Measurements from ENCODE around the gene PLD1.
A peak's percentile ranks its signal among the peaks of the same experiment; 100 is the strongest.
"Not testable (repeated sequence)": the region's sequence is repeated elsewhere in the genome, so short reads cannot be mapped to it uniquely, and the experiment has no call there.

Gene PLD1, protein sequence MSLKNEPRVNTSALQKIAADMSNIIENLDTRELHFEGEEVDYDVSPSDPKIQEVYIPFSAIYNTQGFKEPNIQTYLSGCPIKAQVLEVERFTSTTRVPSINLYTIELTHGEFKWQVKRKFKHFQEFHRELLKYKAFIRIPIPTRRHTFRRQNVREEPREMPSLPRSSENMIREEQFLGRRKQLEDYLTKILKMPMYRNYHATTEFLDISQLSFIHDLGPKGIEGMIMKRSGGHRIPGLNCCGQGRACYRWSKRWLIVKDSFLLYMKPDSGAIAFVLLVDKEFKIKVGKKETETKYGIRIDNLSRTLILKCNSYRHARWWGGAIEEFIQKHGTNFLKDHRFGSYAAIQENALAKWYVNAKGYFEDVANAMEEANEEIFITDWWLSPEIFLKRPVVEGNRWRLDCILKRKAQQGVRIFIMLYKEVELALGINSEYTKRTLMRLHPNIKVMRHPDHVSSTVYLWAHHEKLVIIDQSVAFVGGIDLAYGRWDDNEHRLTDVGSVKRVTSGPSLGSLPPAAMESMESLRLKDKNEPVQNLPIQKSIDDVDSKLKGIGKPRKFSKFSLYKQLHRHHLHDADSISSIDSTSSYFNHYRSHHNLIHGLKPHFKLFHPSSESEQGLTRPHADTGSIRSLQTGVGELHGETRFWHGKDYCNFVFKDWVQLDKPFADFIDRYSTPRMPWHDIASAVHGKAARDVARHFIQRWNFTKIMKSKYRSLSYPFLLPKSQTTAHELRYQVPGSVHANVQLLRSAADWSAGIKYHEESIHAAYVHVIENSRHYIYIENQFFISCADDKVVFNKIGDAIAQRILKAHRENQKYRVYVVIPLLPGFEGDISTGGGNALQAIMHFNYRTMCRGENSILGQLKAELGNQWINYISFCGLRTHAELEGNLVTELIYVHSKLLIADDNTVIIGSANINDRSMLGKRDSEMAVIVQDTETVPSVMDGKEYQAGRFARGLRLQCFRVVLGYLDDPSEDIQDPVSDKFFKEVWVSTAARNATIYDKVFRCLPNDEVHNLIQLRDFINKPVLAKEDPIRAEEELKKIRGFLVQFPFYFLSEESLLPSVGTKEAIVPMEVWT

DNA sequence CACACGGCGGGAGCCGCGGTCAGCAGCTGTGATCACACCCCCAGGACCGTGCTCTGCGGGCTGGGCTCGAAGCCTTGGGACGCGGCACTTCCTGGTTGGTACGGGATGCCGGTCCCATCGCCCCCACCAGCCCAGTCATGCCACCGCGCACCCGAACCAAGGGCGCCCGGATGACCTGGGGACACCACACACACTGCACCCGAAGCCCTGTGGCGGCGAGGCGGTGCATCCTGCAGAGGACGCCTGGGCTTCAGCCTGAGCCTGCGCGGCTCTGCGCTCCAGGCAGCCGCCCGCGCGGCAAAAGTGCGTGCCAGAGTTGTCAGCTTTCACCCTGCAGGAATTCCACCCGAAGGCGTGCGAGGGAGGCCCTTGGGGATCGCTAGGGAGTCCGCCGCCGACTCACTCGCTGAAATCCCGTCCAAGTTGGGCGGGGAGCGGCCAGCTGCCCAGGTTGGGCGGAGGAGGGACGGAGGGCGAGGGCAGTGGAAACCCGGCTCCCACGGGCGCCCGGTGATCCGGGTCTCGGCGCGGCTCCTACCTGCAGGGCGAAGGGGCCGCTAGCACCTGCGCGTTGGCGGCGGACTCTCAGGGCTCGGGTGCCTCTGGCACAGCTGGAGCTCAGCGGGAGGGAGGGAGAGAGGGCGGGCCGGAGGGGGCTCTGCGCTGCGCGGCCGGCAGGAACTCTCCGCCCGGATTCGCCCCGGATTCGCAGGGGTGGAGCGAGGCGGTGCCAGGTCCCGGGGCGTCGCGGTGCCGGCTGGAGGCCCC, at the start of gene PLD1:
TSS of gene PLD1 (minus strand) at position 623 of the 768 bp plus-strand sequence. CDS start 72,432 bp downstream, outside the sequence.
- DNase-seq, result peak; percentile 51

DNA sequence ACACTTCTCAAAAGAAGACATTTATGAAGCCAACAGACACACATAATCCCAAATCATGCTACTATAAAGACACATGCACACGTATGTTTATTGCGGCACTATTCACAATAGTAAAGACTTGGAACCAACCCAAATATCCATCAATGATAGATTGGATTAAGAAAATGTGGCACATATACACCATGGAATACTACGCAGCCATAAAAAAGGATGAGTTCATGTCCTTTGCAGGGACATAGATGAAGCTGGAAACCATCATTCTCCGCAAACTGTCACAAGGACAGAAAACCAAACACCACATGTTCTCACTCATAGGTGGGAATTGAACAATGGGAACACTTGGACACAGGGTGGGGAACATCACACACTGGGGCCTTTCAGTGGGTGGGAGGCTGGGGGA, 48.5 kb upstream of the PLD1 start:
- not testable (repeated sequence) for DNase-seq

DNA sequence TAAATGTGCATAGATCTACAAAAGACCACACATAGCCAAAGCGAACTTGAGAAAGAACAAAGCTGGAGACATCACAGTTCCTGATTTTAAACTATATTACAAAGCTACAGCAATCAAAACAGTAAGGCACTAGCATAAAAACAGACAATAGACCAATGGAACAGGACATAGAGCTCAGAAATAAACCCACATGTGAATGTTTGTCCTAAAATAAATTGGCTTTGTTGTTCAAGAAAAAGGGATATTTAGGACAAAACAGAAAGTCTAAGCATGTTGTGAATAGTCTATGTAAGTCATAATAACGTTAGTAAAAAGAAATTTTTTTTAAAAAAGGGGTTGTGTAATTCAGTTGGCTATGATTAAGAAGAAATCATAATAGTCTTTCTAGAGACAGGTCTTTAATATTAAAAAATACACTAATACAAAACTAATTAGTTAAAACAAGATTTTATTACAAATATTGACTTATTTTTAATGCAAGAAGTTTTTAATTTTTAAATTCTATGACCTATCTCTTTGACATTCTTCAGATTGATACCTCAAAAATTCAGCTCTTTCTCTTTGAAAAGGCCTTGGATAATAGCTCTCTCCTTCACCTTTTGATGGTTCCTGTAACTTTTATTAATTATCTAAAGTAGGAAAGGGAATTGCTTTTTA, 44.5 kb upstream of the PLD1 start:
- no peak for DNase-seq

DNA sequence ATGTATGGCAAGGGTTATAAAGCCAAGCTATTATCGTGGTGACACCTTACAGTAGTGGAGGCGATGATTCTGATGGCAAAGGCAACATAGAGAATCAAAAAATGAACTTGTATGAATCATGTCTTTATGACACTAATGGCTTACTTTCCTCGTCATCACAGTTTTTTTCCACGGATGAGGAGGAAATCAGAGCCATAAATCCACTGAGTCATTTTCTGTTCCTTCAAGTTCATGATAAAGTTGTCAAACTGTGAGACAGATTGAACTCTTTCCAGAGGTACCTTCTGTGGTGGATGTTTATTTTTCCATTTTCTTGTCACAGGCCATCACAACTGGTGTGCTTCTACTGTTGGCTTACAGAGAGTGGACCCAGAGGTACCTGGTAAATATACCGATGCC, 41.4 kb upstream of the PLD1 start:
- DNase-seq, result no peak

DNA sequence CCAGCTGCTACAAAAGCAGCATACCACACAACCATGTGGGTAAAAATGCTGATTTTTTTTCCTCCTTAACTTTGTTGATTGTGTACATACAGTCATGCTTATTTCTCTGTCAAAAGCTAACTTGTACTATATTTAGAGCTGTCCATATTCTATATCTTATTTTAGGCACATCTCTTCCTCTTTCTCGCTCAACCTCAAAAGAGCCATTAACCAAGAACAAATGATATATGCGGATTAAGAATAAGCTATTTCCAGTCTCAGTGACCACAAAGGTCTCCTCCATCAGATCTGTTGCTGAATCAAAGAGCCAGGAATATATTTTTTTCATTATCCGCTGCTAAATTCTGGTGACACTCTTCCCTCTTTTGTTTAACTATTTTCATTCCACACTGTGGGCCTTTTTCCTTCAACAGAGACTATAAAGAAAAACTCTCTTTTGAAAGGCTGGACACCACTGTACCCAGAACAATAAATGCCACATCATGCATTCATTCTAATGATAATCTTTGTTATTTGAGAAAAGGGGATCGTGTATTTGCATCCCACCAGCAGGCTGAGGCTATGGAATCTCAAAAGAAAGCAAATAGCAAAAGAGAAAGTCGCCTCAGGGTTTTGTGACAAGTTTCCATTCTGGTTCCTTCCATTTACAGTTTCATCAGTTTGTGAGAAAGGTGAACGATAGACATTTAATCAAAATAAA, 40.8 kb upstream of the PLD1 start:
- no peak for DNase-seq

DNA sequence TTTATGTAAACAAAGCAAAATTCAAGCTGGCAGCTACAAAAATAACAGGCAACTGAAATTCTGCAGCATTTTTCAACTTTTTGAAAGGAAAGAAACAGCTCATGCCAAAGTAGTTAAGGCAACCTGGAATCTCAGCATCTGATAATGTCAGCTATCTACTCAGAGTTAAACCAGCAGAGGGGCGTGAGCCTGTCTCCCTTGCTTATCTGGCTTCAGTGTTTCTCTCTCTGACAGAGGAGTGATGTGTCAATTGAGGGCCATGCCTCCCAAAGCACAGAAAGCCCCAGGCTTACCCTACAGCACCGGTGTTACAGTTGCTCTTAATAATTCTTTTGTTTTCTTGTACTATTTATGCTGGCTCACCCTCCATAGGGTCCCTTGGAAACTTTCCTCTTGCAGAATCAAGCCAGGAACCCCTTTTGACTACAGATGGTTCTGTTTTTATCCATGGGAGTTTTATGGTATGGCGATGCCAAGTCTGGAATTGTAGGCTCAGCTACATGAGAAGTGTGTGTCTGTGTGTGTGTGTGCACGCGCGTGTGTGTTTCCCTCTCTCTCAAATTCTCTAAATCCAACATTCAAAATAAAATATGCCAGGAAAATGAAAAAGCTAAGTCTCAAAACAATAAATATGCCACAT, 40.2 kb upstream of the PLD1 start:
- no peak for DNase-seq

DNA sequence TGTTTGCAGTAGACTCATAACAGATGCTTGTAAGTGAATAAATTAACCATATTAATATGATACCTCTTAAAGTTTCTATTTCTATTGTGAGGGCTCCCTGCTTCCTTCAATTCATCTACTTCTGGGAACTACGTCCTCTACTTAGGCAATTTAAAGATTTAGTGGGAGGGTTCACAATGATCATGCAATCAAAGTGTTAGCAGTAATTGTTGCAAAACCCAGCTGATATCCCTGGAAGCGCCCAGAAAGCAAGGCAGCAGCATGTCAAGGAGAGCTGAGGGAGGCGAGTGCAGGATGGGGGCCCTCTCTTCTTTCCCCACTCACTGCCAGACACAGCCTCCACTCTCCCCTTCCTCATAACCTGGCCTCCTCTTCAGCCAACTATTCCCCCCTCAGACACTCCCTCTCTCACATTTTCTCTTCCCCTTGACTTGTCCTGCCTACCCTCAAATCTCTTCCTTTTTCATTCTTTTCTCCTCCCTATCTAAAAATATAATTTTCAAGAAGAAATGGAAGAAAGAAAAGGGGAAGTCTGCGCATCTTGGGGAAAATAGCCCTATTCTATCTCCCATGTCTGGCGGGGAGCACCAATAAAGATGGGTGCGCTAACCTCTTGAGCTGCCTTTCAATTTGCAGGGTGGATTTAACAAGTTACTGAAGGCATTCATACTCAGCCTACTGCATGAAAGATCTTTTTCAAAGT, 39.5 kb upstream of the PLD1 start:
- DNase-seq, result no peak

DNA sequence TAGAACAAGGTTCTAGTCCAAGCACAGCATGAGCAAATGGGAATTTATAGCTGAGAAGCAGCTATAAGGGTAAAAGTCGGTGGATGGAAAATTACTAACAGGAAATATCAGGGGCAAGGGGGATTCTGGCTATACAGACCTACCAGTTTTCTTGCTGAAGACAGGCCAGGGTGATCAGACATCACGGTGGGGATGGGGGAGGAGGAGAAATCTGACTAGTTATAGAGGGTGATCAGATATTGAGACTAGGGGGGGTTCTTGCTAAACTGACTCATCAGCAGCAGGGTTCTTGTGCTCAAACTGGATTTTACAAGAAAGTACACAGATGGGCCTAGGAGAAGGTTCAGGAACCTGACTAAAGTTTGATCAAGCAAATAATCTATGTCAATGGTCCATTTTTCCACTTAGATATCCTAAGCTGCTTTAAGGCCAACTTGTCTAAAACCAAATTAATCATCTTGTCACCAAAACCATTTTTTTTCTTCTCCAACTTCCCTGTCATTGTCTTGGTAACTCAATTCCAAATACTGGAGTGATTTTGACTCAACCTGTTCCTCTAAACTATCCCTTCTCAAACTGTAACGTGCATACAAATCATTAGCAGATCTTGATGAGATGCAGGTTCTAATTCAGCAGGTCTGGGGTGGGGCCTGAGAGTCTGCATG, 37.4 kb upstream of the PLD1 start:
- no peak for DNase-seq

DNA sequence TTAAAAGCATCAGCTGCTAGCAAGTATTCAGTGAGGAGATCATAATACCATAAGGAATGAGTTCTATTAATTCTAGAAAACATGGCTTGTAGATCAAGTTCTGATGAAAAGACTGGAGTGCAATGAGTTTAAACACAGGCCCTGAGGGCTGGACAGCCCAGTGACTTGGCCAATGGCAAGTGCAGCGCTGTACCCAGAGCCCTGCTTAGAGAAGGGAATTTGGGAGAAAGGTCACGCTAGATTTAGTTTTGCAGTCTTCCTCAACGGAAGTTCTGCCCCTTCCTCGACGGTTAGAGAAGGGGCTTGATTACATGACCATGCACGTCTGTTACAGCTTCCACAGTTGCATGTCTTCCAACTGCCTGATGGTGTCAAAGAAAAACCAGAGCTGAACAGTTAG, 36.9 kb upstream of the PLD1 start:
- DNase-seq, result no peak

DNA sequence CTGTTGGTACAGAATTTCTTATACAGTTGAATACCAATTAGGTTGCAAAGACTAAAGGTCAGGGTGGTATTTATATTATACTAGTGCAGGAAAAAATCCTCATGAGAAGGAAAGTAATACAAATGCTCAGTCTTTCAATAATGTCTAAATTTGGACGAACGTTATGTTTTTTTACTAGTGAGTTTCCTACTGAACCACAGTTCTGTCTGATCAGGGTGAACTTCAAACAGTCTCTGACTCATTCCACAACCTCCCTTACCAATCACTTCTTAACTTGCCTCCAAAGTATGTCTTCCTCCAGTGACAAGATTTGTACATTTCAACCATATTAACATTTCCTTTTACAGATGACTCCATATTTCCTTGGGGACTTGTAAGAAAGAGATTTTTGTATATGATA, 36.3 kb upstream of the PLD1 start:
- DNase-seq, result no peak

DNA sequence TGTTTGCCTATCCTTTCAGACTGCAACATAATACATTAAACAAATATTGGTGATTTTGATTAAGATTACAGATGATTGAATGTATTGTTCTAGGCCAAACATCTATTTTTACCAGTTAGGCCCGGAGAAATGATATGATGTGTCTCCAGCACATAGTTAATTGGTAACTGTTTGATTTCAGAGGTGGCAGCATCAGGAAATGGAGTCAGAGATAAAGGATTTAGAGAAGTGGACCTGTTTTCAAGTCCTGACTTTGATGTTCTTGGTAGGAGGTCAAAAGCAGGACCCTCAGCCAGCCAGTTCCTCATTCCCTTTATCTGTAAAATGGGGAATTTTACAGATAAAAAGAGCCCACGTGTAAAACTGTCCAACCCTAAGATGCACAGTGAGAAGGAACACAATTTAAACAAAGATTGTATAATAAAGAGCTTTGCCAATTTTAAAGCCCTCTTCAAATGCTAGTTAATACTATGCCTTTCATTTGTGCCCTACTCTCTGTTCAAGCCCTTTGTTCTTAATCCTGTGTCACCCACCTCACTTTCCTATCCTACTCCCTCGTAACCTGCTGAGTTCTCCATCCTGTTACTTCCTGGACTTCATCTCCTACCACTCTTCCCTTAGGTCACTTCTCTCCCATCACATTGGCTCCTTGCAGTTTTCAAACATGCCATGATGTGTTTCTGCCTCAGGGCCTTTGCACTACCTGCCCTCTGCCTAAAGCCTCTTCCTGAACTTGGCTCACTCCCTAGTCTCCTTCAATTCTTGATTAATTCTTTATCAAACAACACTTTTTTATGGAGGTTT, 35.4 kb upstream of the PLD1 start:
- DNase-seq, result no peak

DNA sequence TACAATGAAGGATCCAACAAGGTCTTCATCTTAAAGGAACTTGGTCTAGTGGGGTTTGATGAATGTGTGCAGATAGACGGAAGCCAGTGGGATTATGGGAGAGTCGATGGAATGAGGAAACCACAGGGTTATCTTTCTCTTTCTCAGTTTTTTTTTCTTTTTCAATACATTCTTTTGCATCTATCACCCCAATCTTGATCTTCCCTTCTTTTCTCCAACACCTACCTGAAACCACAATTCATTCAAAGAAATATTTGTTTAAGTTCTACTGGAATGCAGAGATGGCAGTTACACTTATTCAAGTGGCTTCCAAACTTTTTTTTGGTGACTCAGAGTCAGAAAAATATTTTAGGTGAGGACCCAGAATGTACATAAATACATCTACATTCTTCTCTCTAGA, 34.6 kb upstream of the PLD1 start:
- DNase-seq, result no peak

DNA sequence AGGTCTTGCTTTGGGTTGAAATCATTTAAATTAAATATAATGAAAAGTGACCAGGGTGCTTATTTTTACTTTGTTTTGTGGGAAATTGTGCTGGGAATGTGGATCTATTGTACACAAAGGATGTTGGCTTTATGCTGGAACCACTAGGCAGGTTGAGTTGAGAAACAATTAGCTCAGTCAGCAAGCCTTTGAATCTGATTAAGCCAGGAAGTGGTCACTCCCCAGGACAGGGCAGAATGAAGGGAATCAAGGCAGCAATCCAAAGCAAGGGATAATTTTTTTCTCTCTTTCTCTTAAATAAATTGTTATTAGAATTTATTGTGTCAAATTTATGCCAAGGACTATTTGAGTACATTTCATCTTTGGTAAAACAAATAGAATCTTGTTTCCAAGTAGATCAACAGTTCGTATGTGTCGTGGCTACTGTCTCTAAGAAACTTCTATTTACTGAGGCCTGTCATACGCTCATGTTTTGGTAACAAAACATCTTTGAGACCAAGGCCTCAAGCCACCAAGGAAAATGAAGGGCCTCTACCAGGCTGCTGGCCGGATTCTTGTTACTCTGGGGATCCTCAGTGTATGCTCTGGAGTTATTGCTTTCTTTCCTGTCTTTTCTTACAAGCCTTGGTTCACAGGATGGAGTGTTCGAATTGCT, 32.7 kb upstream of the PLD1 start, which contains the start of gene TMEM212:
TSS of gene TMEM212 (plus strand) at position 486 of the 655 bp plus-strand sequence. CDS start at position 521, 35 bp downstream.
- DNase-seq, result no peak

DNA sequence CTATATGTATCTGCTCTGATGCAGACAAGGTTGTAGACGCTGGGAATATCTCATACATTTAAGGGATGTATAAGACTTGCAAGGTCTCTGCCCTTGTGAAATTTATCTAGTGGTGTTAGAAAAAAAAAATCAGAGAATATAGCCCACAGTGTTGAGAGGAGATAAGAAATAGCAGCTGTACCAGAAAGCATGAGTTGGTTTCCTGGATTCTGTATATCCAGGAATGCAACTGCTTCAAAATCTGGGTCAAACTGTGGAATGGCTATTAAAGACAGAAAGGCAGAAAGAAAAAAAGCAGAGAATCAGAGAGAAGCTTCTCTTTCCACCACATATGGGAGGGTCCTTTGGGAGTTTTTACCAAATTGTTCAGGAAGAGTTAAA, 31.3 kb upstream of the PLD1 start:
- DNase-seq, result no peak

DNA sequence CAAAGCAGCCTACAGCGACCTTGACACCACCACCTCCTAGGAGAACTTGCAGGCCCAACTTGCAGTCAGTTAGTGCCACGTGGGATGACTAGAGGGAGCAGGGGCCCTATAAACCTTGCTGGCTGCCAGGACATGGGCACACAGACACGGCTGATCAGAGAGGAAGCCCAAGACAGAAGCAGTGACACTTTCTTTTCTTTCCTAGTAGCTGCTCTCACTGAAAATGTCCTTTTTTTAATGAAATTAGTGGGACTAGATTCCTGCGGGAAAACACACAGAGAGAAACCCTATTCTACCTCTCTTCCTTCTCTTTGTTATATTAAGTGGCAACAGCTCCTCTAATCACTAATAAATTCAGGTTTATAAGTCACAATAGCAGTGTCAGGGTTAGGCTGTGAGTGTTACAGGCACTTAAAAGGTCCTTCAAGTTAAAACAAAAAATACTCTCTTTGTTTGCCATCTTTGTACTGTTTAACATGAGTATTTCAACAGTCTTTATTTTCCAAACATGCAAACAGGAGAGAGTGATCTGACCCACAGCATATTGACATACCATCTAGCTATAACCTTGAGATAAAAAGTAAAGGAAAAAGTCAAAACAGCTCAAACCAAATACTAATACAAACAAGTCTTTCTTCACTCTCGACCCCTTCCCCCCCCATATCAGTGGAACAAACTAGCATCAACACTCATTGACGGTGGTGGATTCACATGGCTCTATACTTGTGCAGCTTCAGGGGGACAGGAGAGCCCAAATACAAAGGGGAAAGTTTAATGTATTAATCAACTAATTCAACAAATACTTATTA, 30.7 kb upstream of the PLD1 start:
- DNase-seq, result no peak

DNA sequence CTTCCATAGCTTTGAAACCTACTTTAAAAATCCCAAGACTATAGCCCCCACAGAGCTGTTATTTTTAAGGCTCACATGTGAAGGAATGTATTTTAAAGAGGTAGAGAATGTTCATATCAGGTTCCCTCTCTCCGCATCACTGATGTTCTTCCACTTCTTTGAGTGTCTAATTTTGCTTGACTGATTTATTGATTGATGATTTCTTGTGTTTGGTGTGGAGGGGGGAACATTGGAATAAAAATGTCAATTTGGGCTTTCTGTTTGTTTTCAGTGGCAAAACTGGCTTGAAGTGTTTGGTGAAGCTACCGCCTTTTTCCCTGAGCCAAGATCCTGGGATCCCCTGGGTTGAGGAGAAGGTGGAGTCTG, 30.1 kb upstream of the PLD1 start:
- no peak for DNase-seq

DNA sequence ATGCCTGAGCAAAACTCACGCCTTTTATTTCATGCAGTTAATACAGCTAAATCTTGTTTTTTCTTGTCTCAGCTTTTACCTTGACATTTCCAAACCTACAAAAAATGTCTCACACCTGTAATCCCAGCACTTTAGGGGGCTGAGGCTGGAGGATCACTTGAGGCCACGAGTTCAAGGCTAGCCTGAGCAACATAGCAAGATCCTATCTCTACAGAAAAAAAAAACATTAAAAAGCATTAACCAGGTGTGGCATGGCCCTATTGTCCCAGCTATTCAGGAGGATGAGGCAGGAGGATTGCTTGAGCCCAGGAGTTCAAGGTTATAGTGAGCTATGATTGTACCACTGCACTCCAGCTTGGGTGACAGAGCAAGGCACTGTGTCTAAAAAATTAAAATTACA, 29.0 kb upstream of the PLD1 start:
- DNase-seq, result no peak

Data from activated CD4-positive, CD25-positive, alpha-beta regulatory T cell treated with anti-CD3 and anti-CD28 coated beads, Interleukin-2, amount 50 U/mL, for 72 hours (primary cell).